ENCODE results near the gene ALDH9A1.

DNA sequence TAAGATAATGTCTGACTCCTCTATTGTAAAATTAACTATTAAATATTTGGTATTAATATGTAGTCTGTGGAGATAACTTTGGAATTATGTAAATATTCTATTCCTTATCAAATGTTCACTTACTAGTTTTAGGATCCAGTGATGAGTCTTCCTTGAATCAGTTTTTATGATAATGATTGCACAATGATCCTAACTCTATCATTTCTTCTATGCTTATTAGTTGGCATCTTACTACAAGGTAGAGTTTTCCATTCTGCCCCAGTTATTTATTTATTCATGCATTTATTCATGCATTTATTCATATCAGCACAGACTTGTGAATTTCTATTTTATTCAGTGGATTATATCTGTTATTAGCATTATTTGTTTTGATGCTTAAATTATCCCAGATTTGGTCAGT, 74.7 kb downstream of the ALDH9A1 start:
- TF ChIP-seq, protein P1, sequence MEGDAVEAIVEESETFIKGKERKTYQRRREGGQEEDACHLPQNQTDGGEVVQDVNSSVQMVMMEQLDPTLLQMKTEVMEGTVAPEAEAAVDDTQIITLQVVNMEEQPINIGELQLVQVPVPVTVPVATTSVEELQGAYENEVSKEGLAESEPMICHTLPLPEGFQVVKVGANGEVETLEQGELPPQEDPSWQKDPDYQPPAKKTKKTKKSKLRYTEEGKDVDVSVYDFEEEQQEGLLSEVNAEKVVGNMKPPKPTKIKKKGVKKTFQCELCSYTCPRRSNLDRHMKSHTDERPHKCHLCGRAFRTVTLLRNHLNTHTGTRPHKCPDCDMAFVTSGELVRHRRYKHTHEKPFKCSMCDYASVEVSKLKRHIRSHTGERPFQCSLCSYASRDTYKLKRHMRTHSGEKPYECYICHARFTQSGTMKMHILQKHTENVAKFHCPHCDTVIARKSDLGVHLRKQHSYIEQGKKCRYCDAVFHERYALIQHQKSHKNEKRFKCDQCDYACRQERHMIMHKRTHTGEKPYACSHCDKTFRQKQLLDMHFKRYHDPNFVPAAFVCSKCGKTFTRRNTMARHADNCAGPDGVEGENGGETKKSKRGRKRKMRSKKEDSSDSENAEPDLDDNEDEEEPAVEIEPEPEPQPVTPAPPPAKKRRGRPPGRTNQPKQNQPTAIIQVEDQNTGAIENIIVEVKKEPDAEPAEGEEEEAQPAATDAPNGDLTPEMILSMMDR (IDR thresholded peaks at IDR 0.05), result no peak
- no peak for TF ChIP-seq EP300 (IDR thresholded peaks at IDR 0.05)

Data from tibial nerve (tissue), 4 donors.